ENCODE results near the gene SMARCA4.
"Not testable (repeated sequence)": the region's sequence is repeated elsewhere in the genome, so short reads cannot be mapped to it uniquely, and the experiment has no call there.

Gene SMARCA4

DNA sequence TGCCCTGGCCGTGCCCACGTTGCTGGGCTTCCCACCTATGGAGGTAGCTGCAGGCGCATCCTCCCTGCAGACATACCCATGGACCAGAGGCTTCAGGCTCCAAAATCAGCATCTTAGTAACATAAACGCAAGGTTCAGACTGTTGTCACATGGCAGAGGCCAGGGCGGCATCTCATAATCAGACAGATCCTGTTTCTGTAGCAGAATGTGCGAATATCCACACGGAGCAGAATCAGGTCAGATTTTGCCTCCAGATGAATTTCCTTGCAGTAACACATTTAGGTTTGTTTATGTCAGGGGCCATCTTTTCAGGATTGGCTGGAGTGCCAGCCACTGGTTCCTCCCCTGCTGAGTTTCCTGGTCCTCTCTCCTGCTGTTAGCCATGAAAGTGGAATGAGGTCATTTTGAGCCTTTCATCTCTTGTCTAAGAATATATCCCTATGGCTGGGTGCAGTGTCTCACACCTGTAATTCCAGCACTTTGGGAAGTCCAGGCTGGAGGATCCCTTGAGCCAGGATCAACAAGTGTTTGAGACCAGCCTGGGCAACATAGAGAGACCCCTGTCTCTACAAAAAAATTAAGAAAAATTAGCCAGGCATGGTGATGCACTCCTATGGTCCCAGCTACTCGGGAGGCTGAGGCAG, 20.5 kb downstream of the SMARCA4 start:
- DNase-seq: no peak

DNA sequence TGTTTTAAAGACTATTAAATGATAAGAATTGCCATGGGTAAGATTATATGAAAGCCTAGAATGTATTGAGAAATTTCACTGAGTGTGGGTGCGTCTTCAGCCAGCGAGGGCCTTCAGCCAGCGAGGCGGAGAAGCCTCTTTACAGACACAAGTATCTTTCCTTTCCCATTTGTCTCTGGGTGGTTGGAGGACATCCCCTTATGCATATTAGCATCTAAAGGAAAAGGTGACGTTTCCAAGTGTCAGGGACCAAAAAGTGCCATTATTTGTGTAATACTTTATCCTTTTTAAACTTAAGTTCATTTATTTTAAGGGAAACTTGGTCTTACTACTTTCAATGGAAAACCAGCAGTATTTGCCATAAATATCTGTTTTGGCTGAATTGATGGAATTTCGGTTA, 22.2 kb downstream of the SMARCA4 start:
- DNase-seq: no peak

DNA sequence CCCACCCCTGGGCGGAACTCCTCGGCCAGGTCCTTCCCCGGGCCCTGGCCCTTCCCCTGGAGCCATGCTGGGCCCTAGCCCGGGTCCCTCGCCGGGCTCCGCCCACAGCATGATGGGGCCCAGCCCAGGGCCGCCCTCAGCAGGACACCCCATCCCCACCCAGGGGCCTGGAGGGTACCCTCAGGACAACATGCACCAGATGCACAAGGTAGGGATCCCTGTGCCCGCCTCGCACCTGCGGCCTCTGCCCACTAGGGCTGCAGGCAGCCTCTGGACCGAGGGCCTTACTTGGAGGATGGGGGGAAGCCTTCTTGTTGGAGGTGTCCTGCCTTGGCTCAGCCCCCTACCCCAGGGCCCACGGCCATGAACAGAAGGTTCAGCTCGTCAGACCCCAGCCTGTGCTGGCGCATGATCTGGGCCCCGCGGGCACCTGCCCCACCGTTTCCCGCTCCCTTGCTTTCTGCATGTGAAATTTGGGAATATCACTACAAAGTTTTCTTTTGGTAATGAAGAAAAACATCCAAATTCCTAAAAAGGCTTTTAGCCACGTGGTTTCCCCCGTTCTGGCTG, 23.4 kb downstream of the SMARCA4 start:
- DNase-seq: no peak

DNA sequence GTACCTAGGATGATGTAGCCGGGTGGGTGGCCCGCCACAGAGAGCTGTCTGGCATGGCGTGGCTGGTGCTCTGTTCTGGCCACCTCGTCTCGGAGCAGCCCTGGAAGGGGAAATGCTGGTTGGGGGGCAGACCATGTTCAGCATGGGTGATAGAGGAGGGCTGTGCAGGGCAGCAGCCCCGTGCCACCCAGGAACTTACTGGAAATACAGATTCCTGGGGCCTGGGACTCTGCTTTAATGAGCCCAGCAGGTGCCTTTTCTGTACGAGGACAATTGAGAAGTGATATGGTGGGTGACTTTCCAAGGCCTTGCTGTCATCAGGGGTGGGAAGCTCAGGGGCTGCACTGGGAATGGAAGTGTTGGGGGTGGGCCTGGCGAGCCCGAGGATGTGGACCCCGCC, 24.7 kb downstream of the SMARCA4 start:
- no peak for DNase-seq

DNA sequence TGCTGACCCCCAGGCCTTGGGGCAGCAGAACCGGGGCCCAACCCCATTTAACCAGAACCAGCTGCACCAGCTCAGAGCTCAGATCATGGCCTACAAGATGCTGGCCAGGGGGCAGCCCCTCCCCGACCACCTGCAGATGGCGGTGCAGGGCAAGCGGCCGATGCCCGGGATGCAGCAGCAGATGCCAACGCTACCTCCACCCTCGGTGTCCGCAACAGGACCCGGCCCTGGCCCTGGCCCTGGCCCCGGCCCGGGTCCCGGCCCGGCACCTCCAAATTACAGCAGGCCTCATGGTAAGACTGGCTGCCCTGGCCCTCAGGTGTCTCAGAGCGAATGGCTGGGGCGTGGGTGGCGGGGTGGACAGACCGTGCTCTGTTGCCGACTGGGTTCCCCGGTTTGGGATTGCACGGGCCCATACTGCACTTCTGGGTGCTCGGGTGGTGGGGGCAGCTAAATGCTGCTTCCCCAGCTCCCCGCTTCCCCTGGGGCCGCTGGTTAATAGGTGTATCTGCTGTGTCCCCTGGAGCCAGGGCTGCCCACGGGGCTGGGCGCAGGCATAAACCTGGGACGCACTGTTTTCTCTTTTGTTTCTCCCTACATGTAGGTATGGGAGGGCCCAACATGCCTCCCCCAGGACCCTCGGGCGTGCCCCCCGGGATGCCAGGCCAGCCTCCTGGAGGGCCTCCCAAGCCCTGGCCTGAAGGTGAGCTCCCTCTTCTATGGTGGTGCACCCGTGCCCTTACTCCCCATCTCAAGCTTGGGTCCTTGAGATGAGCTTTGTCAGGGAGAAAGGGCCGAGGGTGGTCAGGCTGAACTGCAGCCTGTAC, 25.7 kb downstream of the SMARCA4 start:
- DNase-seq: no peak

DNA sequence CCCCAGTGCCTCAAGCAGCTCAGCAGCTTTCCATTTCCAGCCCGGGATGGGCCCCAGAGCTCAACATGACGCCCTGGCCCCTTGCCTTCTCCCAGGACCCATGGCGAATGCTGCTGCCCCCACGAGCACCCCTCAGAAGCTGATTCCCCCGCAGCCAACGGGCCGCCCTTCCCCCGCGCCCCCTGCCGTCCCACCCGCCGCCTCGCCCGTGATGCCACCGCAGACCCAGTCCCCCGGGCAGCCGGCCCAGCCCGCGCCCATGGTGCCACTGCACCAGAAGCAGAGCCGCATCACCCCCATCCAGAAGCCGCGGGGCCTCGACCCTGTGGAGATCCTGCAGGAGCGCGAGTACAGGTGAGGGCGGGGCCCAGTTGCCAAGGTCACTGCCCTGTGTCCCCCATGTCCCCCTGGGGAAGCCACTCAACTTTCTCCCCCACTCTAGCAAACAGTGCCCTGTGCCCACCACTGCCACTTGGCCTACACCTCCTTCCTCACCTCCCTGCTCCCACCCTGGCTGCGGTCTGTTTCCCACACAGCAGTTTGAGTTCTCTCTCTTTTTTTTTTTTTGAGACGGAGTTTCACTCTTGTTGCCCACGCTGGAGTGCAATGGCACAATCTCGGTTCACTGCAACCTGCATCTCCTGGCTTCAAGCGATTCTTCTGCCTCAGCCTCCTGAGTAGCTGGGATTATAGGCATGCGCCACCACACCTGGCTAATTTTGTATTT, 26.9 kb downstream of the SMARCA4 start:
- DNase-seq: no peak

DNA sequence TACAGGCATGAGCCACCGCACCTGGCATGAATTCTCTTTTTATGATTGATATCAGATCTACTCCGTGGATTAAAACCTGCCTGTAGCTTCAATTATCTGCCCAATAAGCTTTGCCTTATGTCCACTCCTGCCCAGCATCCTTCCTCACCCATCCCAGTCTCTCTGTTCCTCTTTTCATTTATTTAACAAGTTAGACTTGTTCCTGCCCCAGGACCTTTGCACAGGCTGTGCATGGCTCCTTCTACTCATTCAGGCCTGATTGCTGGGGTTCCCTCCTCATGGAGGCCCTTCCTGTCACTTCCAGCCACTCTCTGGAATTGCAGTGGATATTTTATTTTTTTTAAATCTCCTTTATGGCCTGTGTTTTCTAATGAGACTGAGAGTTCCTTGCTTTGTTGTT, 27.6 kb downstream of the SMARCA4 start:
- DNase-seq: no peak

DNA sequence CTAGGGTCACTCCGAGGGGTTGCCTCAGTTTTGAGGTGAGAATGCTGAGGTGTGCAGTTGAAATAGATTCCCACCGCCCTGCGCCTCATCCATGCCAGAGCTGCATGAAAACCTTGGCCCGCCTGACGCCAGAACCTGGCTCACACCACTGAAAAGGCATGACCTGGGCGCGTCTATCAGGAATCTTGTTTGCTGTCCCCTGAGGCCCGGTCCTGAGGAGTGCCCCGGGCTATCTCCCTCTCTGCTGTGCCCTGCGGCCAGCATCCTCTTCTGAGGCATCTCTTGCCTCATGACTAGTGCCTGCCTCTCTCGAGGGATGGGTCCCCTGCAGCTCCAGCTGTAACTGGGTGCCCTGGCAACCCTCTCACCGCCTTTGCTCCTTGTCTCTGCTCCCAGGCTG, 28.1 kb downstream of the SMARCA4 start:
- DNase-seq: no peak

DNA sequence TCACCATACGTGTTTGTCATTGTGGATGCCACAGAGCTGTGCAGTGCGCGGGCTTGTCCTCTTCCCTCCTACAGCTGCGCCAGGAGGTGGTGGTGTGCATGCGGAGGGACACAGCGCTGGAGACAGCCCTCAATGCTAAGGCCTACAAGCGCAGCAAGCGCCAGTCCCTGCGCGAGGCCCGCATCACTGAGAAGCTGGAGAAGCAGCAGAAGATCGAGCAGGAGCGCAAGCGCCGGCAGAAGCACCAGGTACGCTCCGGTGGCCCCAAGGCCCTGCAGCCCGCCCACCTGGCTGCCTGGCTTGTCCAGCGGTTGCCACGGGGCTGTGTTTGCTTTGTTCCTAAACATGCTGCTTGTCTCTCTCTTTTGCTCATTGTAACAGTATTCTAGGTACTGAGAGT, 30.2 kb downstream of the SMARCA4 start:
- no peak for DNase-seq

DNA sequence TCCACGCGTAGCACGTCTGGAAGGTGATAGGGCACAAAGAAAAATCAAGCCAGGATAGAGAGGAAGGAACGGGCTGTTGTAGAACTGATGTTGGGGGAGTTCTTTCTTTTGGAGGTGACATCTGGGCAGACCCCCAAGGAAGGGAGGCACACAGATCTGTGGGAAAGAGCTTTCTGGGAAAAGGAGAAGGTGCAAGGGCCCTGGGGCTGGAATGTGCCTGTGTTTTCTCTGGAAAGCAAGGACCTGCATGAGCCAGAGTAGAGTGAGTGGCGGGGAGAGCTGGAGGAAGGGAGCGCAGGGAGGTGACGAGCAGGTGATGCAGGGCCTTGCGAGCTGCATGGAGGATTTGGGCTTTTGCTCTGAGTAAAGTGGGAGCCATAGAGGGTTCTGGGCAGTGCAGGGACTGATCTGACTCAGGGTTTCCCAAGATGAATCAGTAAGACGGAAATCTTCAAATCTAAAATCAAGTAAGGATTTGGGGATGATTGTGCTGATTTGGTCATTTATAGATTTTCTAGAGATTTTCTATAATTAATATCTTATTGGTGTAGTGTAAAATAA, 30.8 kb downstream of the SMARCA4 start:
- no peak for DNase-seq

DNA sequence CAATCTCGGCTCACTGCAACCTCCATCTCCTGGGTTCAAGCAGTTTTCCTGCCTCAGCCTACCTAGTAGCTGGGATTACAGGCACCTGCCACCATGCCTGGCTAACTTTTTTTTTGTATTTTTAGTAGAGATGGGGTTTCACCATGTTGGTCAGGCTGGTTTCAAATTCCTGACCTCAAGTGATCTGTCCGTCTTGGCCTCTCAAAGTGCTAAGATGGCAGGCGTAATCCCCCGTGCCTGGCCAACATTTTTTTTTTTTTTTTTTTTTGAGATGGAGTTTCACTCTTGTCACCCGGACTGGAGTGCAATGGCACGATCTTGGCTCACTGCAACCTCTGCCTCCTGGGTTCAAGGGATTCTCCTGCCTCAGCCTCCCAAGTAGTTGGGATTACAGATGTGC, 31.3 kb downstream of the SMARCA4 start:
- not testable (repeated sequence) for DNase-seq

DNA sequence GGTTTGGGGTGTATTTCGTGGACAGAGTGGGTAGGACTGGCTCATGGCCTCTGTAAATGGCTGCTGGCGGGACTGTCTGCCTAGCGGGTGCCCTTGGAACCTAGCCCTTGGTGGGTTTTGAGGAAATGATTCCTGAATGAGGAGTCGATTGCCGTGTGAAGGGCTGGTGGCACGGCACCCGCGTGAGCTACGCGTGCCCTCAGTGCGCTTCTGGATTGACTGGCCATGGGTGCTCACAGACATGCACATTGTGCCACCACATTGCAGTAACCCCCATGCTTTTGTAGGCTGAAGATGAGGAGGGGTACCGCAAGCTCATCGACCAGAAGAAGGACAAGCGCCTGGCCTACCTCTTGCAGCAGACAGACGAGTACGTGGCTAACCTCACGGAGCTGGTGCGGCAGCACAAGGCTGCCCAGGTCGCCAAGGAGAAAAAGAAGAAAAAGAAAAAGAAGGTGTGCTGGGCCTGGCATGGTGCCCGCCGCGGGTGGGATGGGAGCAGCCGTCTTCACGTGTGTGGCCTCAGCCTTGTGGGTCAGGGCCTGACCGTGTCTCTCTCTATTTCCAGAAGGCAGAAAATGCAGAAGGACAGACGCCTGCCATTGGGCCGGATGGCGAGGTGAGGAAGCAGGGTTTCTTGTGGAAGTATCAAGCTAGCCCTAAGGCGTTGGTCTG, 35.2 kb downstream of the SMARCA4 start:
- DNase-seq: no peak

DNA sequence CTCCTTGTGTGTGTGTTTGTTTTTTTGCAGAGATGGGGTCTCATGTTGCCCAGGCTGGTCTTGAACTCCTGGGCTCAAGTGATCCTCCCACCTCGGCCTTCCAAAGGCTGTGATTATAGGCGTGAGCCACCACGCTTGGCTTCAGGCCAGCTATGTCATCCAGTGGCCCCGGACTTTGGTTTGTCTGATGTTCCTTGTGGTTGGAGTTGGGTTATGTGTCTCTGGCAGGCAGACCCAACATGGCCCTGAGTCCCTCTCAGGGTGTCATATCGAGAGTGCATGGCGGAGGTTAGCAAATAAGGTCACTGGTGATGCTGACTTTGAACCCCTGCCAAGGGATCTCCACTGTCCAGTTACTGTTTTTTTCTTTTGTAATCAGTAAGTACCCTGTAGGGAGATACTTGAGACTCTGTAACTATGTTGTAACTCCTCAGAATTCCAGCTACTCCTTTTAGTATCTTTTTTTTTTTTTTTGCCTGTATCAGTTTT, 37.3 kb downstream of the SMARCA4 start:
- DNase-seq: no peak

DNA sequence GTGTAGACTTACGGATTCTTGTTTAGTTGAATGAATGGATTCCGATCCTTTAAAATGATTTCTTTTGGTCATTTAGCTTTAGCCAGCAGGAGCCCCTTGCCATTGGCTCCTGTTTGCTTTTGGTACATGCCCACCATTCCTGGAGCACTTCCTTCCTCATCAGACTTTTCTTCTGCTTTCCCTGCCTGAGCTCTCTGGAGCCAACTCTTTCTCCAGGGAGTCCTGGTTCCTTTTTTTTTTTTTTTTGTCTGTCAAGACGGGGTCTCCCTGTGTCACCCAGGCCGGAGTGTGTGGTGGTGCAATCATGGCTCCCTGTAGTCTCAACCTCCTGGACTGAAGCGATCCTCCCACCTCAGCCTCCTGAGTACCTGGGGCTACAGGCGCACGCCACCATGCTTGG, 37.8 kb downstream of the SMARCA4 start:
- no peak for DNase-seq

DNA sequence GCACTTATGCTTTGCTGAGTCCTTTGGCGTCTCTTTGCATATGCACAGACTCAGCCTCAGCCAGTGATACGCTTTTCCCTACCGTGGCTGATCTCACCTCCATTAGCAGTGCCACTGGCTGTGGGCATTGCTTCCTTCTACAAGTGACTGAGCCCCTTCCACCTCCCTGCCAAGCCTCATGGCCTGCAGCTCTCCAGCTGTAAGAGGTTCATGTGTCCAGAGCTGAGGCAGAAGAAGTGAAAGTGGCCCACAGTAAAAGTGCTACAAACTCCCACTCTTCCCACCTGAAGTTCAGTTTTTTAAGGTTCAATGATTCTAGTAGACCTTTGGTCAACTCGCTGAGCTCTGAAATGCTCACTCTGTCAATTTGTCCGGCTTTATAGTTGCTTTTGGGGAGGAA, 44.7 kb downstream of the SMARCA4 start:
- DNase-seq: no peak

DNA sequence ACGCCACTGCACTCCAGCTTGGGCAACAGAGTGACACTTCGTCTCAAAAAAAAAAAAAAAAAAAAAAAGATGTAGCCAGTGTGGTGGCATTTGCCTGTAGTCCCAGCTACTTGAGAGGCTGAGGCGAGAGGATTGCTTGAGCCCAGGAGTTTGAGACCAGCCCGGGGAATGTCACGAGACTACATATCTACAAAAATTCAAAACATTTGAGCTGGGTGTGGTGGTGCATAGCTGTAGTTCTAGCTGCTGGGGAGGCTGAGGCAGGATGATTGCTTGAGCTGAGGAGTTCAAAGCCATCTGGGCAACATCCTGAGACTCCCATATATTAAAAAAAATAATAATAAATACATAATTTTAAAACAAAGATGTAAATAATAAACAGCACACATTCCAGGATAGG, 46.6 kb downstream of the SMARCA4 start:
- DNase-seq: no peak

DNA sequence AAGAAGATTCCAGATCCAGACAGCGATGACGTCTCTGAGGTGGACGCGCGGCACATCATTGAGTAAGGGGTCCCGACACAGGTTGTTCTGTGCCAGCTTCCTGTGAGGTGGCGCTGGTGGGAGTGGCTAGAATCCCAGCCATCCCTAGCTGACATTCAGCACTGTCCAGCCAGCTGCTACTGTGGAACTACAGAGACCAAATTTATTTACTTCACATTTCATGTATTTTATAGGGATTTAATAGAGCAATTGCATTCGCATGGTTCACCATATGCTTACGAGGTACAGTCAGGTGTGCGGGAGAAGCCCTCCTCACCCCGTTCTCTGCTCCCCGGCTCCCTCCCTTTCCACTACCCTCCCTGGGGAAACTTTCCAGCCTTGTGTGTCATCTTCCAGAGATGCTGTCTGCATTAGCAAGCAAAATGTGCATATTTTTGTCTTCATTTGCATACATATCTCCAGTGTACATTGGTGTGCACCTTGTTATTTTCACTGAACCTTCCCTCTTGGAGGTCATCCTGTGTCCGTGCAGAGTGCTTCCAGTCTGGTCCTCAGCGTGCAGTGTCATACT, 47.2 kb downstream of the SMARCA4 start:
- no peak for DNase-seq

DNA sequence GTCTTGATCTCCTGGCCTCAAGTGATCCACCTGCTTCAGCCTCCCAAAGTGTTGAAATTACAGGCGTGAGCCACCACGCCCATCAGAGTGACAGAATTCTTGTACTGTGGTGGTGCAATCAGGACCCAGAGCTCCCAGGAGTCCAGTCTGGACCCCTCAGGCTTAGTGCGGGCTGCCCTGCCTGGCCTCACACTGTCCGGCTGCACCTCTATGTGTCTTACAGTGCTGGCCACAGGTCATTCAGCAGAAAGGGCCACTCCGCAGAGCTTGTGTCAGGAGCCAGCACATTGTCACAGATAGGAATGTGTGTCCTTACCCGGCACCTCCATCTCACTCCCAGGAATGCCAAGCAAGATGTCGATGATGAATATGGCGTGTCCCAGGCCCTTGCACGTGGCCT, 49.2 kb downstream of the SMARCA4 start:
- no peak for DNase-seq

DNA sequence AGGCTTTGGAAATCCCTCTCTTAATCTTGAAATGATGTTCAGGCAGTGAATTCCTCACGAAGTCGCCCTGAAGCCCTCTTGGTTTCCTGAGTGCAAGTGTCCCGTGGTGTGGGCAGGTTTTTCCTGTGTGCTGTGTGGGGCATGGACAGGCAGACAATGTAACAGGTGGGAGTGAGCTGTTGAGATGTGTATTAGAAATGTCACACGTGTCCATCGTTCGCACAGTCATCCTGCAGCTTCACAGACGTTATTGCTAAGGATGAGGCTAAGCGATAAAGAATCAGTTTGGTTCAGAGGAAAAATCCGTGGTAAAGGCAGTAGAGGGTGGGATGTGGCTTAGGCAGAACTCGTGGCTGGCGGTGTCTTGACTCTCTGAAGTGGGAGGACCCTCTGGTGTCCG, 51.7 kb downstream of the SMARCA4 start:
- DNase-seq: no peak

DNA sequence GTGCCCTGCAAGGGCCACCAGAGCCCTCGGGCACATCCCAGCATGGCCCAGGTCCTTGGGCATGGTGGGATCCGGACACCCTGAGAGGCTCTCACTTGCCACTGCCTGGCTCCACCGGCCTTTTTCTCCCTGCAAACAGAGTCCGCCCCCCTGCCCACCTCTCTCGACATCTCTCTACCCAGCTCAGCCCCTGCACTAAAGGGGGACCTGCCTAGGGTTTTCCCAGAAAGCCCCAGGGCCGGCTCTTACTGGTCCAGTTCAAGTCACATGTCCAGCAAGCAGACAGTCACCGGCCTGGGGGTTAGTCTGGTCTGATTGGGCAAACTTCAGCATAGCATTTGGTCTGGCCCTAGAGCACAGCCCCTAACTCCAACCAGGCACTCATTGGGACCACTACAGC, 52.9 kb downstream of the SMARCA4 start:
- no peak for DNase-seq

DNA sequence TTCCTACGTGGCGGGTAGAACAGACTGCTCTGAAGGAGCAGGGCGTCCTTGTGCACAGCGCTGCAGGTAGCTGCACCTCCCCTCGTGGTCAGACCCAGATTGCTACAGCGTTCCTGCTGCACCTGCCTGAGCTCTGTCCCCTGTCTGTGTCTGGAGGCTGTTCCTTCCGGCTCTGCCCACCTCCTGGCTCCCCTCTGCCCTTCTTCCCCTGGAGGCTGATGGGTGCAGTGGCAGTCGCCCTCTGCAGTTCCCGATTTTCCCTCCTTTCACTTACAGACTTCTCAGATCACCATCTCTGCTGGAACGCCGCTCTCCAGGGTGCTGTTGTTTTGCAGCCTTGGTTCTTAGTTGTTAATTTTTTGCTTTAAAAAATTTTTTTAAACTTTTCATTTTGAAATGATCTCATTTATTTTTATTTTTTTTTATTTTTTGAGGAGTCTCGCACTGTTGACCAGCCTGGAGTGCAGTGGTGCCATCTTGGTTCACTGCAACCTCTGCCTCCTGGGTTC, 53.6 kb downstream of the SMARCA4 start:
- no peak for DNase-seq

DNA sequence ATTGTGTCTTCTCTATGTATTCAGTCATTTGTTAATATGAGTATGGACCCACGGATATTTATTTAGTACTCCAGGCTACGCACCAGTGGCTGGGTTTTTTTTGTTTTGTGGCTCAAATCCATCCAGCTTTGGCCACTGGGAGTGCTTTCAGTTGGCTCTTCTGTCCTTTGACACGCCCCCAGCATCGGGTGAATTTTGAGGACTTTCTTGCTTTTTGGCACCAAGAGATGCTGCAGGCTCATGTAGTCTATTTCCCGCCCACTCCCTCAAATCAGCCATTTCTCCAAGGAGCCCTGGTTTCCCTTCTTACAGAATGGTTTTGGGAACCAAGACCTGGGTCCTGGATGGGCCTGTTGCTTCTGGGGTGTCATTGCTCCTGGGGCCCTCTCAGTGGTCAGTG, 55.8 kb downstream of the SMARCA4 start:
- no peak for DNase-seq

All from DMS153 (cell line).